SU-DHL-6 (cell line): Measurements from ENCODE around the gene TARDBP.

Source experiments
- H2AFZ ChIP-seq: fragments of 200-600 bp; sonication (generic); 2 replicates; pipeline ENCODE4 v1.6.1; 2014; ENCODE audit warnings: low read depth, mild to moderate bottlenecking, moderate library complexity, mixed read lengths, antibody characterized with exemption, low read length; ENCODE audit not compliant: severe bottlenecking
- H3F3A ChIP-seq: fragments of 200-600 bp; shearing (Covaris generic); 2 replicates; pipeline ENCODE4 v1.6.0; 2016; ENCODE audit warnings: antibody characterized with exemption, mild to moderate bottlenecking; ENCODE audit not compliant: insufficient read depth
- H3K27ac ChIP-seq: fragments of 200-600 bp; sonication (generic); 2 replicates; pipeline ENCODE4 v1.5.1; 2016; ENCODE audit warnings: low read depth, mild to moderate bottlenecking, low read length, moderate library complexity, mixed read lengths
- H3K27me3 ChIP-seq: fragments of 200-600 bp; sonication (generic), shearing (Covaris generic); 2 replicates; pipeline ENCODE4 v1.6.0; 2014; ENCODE audit warnings: mild to moderate bottlenecking, low read length
- H3K36me3 ChIP-seq: fragments of 200-600 bp; sonication (generic); 2 replicates; pipeline ENCODE4 v1.6.1; 2014; ENCODE audit warnings: mild to moderate bottlenecking, low read length, mixed read lengths
- H3K4me2 ChIP-seq: fragments of 300-600, 200-600 bp; shearing (Covaris generic), sonication (generic); 2 replicates; pipeline ENCODE4 v1.6.0; 2014; ENCODE audit warnings: low read length, low read depth, mild to moderate bottlenecking; ENCODE audit not compliant: poor library complexity, severe bottlenecking
- H3K4me3 ChIP-seq: fragments of 200-600 bp; sonication (generic); 2 replicates; pipeline ENCODE4 v1.5.1; 2014; ENCODE audit warnings: antibody characterized with exemption, low read length, mild to moderate bottlenecking, mixed read lengths; ENCODE audit not compliant: insufficient read depth, poor library complexity, severe bottlenecking
- H3K79me2 ChIP-seq: fragments of 200-600 bp; sonication (generic); 2 replicates; pipeline ENCODE4 v1.6.1; 2014; ENCODE audit warnings: mild to moderate bottlenecking, low read length, moderate library complexity; ENCODE audit not compliant: insufficient read depth
- H3K9ac ChIP-seq: fragments of 200-600 bp; sonication (generic); 2 replicates; pipeline ENCODE4 v1.7.0; 2014; ENCODE audit warnings: mild to moderate bottlenecking, low read length
- H3K9me2 ChIP-seq: fragments of 200-600 bp; sonication (generic); replicated peaks from 2 replicates; pipeline ENCODE4 v1.6.1; 2014; ENCODE audit warnings: low read length; ENCODE audit not compliant: insufficient read depth
- H3K9me3 ChIP-seq: fragments of 200-600 bp; sonication (generic); 2 replicates; pipeline ENCODE4 v1.6.1; 2014; ENCODE audit warnings: low read length, mixed read lengths; ENCODE audit not compliant: insufficient read depth
- H4K20me1 ChIP-seq: fragments of 200-600 bp; sonication (generic); 2 replicates; pipeline ENCODE4 v1.6.1; 2014; ENCODE audit warnings: low read depth, mild to moderate bottlenecking, antibody characterized with exemption, low read length, moderate library complexity, mixed read lengths
- CTCF ChIP-seq: fragments of 200-600 bp; sonication (generic); IDR thresholded peaks from one replicate; pipeline ENCODE4 v1.5.1; 2017; ENCODE audit warnings: antibody characterized with exemption, mild to moderate bottlenecking, low read length, moderate library complexity; ENCODE audit not compliant: insufficient read depth, poor library complexity, severe bottlenecking
- EZH2phosphoT487 ChIP-seq: fragments of 200-600 bp; sonication (generic), shearing (Covaris generic); conservative IDR thresholded peaks from 2 replicates; pipeline ENCODE4 v1.6.1; 2018; ENCODE audit warnings: mild to moderate bottlenecking, antibody characterized with exemption, low read length, moderate library complexity, mixed read lengths

TARDBP gene

GRCh38 chr1:11058595-11059154 lies 46.2 kb downstream of the TARDBP start:
- H2AFZ ChIP-seq: no peak overlapping the region
- no peaks in the 10 kb centered on the region for H3K9me2 ChIP-seq
- no peaks in the 10 kb centered on the region for H3K9me3 ChIP-seq
- H3K4me2 ChIP-seq: peak overlapping the region; percentile 56
- H3K4me3 ChIP-seq: peak overlapping the region; percentile 98
- H3K9ac ChIP-seq: peak overlapping the region; percentile 95
- H3K36me3 ChIP-seq: 0 out of 2 replicates have a peak, but pooled peaks cover 4% of the 10 kb centered on the region
- peaks cover 27% of the 10 kb centered on the region for H3K79me2 ChIP-seq
- H3F3A ChIP-seq: peaks cover 14% of the 10 kb centered on the region
- TF ChIP-seq EZH2phosphoT487: no peak
- no peak for TF ChIP-seq CTCF
- no peaks in the 10 kb centered on the region for H3K27me3 ChIP-seq
- H3K27ac ChIP-seq: no peak overlapping the region
- H4K20me1 ChIP-seq: no peaks in the 10 kb centered on the region

GRCh38 chr1:11059155-11059967 lies 46.9 kb downstream of the TARDBP start:
- peak overlapping the region; percentile 52 for H3K27ac ChIP-seq
- H3K9ac ChIP-seq: peak overlapping the region; percentile 95
- 0 out of 2 replicates have a peak, but pooled peaks cover 4% of the 10 kb centered on the region for H3K36me3 ChIP-seq
- peak overlapping the region; percentile 56 for H3K4me2 ChIP-seq
- no peaks in the 10 kb centered on the region for H3K9me3 ChIP-seq
- no peaks in the 10 kb centered on the region for H3K27me3 ChIP-seq
- H4K20me1 ChIP-seq: no peaks in the 10 kb centered on the region
- H3K9me2 ChIP-seq: no peaks in the 10 kb centered on the region
- peaks cover 13% of the 10 kb centered on the region for H3F3A ChIP-seq
- peak overlapping the region; percentile 21 for H2AFZ ChIP-seq
- peak overlapping the region; percentile 98 for H3K4me3 ChIP-seq
- no peak for TF ChIP-seq EZH2phosphoT487
- TF ChIP-seq CTCF: no peak
- peaks cover 27% of the 10 kb centered on the region for H3K79me2 ChIP-seq

GRCh38 chr1:11059968-11060830 lies 47.7 kb downstream of the TARDBP start, which contains the start of gene SRM:
Gene SRM, minus strand, starts transcription at chr1:11060018. Its CDS starts 75 bp downstream, at chr1:11059943.
- H3K4me3 ChIP-seq: peak within 1 kb of the TSS; percentile 98
- TF ChIP-seq EZH2phosphoT487 (no peak), CTCF (no peak)
- H3K9me3 ChIP-seq: no peaks in the 10 kb centered on the region
- peak within 1 kb of the TSS; percentile 71 for H2AFZ ChIP-seq
- H3K79me2 ChIP-seq: peaks cover 27% of the 10 kb centered on the region
- H3K27me3 ChIP-seq: no peaks in the 10 kb centered on the region
- H3K27ac ChIP-seq: peak within 1 kb of the TSS; percentile 52
- H3K9me2 ChIP-seq: no peaks in the 10 kb centered on the region
- no peaks in the 10 kb centered on the region for H4K20me1 ChIP-seq
- H3K36me3 ChIP-seq: peaks cover 8% of the 10 kb centered on the region; the same call in 1 of the 2 replicates
- peak within 1 kb of the TSS; percentile 89 for H3K4me2 ChIP-seq
- H3K9ac ChIP-seq: peak within 1 kb of the TSS; percentile 95
- peaks cover 13% of the 10 kb centered on the region for H3F3A ChIP-seq
